Measurements from ENCODE around the gene ZKSCAN3.

ZKSCAN3 gene

DNA sequence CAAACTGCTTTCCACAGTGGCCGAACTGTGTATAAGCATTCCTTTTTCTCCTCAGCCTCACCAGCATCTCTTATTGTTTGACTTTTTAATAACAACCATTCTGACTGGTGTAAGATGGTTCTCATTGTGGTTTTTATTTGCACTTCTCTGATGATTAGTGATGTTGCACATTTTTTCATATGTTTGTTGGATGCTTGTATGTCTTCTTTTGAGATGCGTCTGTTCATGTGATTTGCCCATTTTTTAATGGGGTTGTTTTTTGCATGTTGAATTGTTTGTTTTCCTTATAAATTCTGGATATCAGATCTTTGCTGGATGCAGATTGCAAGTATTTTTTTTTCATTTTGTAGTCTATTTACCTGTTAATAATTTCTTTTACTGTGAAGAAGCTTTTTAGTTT lies 61.0 kb downstream of the ZKSCAN3 start:
- in situ Hi-C loops (cut with MboI; ENCODE audit: low sequenced_read_pairs) = no loop called here

DNA sequence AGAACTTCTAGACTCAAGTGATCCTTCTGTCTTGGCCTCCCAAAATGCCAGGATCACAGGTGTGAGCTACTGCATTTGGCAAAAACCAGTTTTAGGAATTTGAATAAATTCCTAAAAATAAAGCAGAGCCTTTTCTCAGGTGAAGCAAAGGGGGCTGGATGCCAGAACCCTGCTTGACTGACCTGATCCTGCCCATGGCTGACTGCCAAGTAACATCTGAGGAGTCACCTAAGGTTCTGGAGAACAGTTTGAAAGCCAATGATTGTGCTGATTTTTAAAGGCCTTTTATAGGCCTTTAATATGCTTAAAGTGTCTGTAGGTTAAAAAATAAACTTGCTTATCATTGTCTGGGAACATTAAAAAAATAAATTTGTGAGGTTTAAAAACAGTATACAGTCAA lies 63.9 kb downstream of the ZKSCAN3 start:
- in situ Hi-C loops (cut with MboI; ENCODE audit: low sequenced_read_pairs) = no loop called here

Data from HL-60/S4 (cell line).